CD8-positive, alpha-beta memory T cell (primary cell): ENCODE data around the gene HSPA14. TPM values are rescaled to one million over a fixed set of nuclear protein-coding genes. Genes with fewer than 3 reads are reported as not detected.
A peak's percentile ranks its signal among the peaks of the same experiment; 100 is the strongest.
"Not testable (repeated sequence)": the region's sequence is repeated elsewhere in the genome, so short reads cannot be mapped to it uniquely, and the experiment has no call there.

Experiments used
- CTCF ChIA-PET: fragments of 350-600 bp; sonication (Branson Sonifier 250); formaldehyde crosslinking; loops from one replicate; lab custom pipeline; 2021; ENCODE audit warnings: antibody characterized with exemption; lab: Charles Lee
- POLR2A ChIA-PET: fragments of 350-600 bp; sonication (Branson Sonifier 250); formaldehyde crosslinking; loops from one replicate; lab custom pipeline; 2021; ENCODE audit warnings: antibody characterized with exemption; lab: Charles Lee
- DNase-seq, 5 donors: peaks; one replicate each; pipeline versions ENCODE4 v3.0.0 to v3.0.0-alpha.2; 2020 to 2022; ENCODE audit warnings: mixed read lengths in 1 of 5
- H3K27ac ChIP-seq: one replicate; pipeline ENCODE4 v1.7.0; 2013; ENCODE audit warnings: low read depth, mild to moderate bottlenecking, low read length, moderate library complexity
- H3K27me3 ChIP-seq: 2 replicates; pipeline ENCODE4 v1.7.0; 2013; ENCODE audit warnings: low read length, mild to moderate bottlenecking; ENCODE audit not compliant: insufficient read depth, poor library complexity, severe bottlenecking
- H3K36me3 ChIP-seq: 2 replicates; pipeline ENCODE4 v1.7.0; 2013; ENCODE audit warnings: mild to moderate bottlenecking, low read length, moderate library complexity; ENCODE audit not compliant: insufficient read depth
- H3K4me1 ChIP-seq: 2 replicates; pipeline ENCODE4 v1.7.0; 2013; ENCODE audit warnings: mild to moderate bottlenecking, low read length, moderate library complexity; ENCODE audit not compliant: insufficient read depth
- H3K4me3 ChIP-seq: 2 replicates; pipeline ENCODE4 v1.7.0; 2013; ENCODE audit warnings: mild to moderate bottlenecking, low read length
- H3K9me3 ChIP-seq: 2 replicates; pipeline ENCODE4 v1.7.0; 2013; ENCODE audit warnings: mild to moderate bottlenecking, low read length
- H3K27ac Mint-ChIP-seq, 8 donors: one replicate each; pipeline ENCODE4 v1.8.0; 2020 to 2021; ENCODE audit warnings: mixed read lengths in 8 of 8, mild to moderate bottlenecking in 6 of 8, inconsistent platforms in 3 of 8, moderate library complexity in 3 of 8
- H3K27me3 Mint-ChIP-seq, 2 donors: one replicate each; pipeline ENCODE4 v1.8.0; 2020 to 2021; ENCODE audit warnings: mixed read lengths in 2 of 2, mild to moderate bottlenecking in 1 of 2, moderate library complexity in 1 of 2
- H3K36me3 Mint-ChIP-seq, 3 donors: one replicate each; pipeline ENCODE4 v1.8.0; 2020 to 2021; ENCODE audit warnings: mixed read lengths in 3 of 3, inconsistent platforms in 1 of 3, mild to moderate bottlenecking in 1 of 3
- H3K4me1 Mint-ChIP-seq, 3 donors: one replicate each; pipeline ENCODE4 v1.8.0; 2020 to 2021; ENCODE audit warnings: mixed read lengths in 3 of 3, inconsistent platforms in 1 of 3, mild to moderate bottlenecking in 1 of 3
- H3K4me3 Mint-ChIP-seq, 7 donors: one replicate each; pipeline ENCODE4 v1.8.0; 2020 to 2021; ENCODE audit warnings: mixed read lengths in 7 of 7, mild to moderate bottlenecking in 6 of 7, moderate library complexity in 4 of 7, inconsistent platforms in 2 of 7
- H3K9me3 Mint-ChIP-seq, 5 donors: one replicate each; pipeline ENCODE4 v1.8.0; 2020 to 2022; ENCODE audit warnings: mixed read lengths in 5 of 5, mild to moderate bottlenecking in 3 of 5, moderate library complexity in 2 of 5, inconsistent platforms in 1 of 5
- polyA plus RNA-seq: library from polyadenylated mRNA; unstranded; fragments of 300-500 nt; fragmentation: Illumina TruSeq; gene quantifications from one replicate; pipeline ENCODE4 v1.2.3, GENCODE V29; 2021
- total RNA-seq, 2 experiments: library from RNA; stranded (reverse); gene quantifications; one replicate each; pipeline ENCODE4 v1.2.3, GENCODE V29; 2021

The HSPA14 gene
- total and polyA plus RNA-seq, 3 experiments from 2014 or later, result 20.0 to 45.5 (median 43.3) TPM

DNA sequence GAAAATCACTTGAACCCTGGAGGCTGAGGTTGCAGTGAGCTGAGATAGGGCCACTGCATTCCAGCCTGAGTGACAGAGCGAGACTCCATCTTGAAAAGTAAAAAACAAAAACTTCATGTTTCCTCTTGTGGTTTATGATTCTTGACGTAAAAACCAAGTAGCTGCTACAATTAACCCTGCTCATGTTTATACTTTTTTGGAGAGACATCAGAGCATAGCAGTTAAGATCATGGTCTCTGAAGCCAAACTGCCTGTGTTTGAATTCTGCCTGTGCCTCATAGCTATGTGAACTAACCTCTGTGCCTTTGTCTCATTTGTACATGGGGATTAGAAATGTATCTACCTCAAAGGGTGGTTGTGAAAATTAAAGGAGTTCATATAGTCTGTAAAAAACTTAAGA lies 67.8 kb downstream of the HSPA14 start:
- no peak overlapping the region for H3K27ac ChIP-seq
- H3K4me3 ChIP-seq, result no peak overlapping the region
- CTCF ChIA-PET, result no interaction called here
- Mint-ChIP-seq H3K4me1 (peaks cover 9 to 25% (median 23%) of the 10 kb centered on the region in 3 donors), H3K4me3 (no peak overlapping the region), H3K9me3 (no peaks in the 10 kb centered on the region), H3K27me3 (no peaks in the 10 kb centered on the region), H3K36me3 (peaks cover 20 to 35% (median 21%) of the 10 kb centered on the region in 3 donors), H3K27ac (peak overlapping the region in 5 of 8 donors; percentile 3 to 60 (median 31))
- peaks cover 23% of the 10 kb centered on the region for H3K36me3 ChIP-seq
- no peaks in the 10 kb centered on the region for H3K4me1 ChIP-seq
- POLR2A ChIA-PET, result no interaction called here
- no peaks in the 10 kb centered on the region for H3K27me3 ChIP-seq
- no peaks in the 10 kb centered on the region for H3K9me3 ChIP-seq
- DNase-seq, result peak in 2 of 5 donors; percentile 1 to 17

DNA sequence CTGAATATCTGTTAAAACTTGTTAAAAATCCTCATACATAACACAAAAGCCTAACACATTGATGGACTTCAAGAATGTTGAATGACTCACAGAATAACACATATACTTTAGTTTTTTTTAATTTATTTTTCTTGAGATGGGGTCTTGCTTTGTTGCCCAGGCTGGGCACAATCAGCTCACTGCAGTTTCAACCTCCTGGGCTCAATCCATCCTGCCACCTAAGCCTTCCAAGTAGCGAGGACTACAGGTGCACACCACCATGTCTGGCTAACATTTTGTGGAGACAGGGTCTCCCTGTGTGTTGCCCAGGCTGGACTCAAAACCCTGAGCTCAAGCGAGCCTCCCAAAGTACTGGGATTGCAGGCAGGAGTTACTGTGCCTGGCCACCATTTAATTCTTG lies 68.7 kb downstream of the HSPA14 start:
- H3K36me3 Mint-ChIP-seq, result peaks cover 22 to 44% (median 25%) of the 10 kb centered on the region in 3 donors
- H3K27ac Mint-ChIP-seq, result no peak overlapping the region
- no peaks in the 10 kb centered on the region for H3K27me3 Mint-ChIP-seq
- Histone ChIP-seq H3K36me3 (peaks cover 23% of the 10 kb centered on the region), H3K9me3 (no peaks in the 10 kb centered on the region), H3K4me3 (no peak overlapping the region), H3K27ac (no peak overlapping the region), H3K27me3 (no peaks in the 10 kb centered on the region), H3K4me1 (no peaks in the 10 kb centered on the region)
- H3K9me3 Mint-ChIP-seq, result no peaks in the 10 kb centered on the region
- peaks cover 9 to 32% (median 23%) of the 10 kb centered on the region in 3 donors for H3K4me1 Mint-ChIP-seq
- CTCF ChIA-PET, result no interaction called here
- POLR2A ChIA-PET, result no interaction called here
- DNase-seq, result no peak
- no peak overlapping the region for H3K4me3 Mint-ChIP-seq

DNA sequence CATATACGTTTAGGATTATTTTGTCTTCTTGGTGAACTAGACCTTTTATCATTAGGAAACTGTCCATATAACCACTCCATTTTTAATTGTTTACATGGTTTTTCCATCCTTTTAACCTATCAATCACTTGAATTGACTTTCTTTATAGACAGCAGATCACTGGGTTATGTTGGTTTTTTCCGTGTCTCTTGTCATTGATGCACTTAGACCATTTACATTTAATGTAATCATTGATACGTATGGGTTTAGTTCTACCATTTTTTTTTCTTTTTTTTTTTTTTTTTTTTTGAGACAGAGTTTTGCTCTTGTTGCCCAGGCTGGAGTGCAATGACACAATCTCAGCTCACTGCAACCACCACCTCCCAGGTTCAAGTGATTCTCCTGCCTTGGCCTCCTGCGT lies 69.5 kb downstream of the HSPA14 start:
- H3K27ac Mint-ChIP-seq, DNase-seq, H3K27me3 ChIP-seq, POLR2A ChIA-PET, H3K4me3 ChIP-seq, CTCF ChIA-PET, H3K4me3 Mint-ChIP-seq, H3K4me1 ChIP-seq, H3K9me3 Mint-ChIP-seq, H3K27ac ChIP-seq, H3K27me3 Mint-ChIP-seq, H3K9me3 ChIP-seq: not testable (repeated sequence)
- peaks cover 24 to 52% (median 25%) of the 10 kb centered on the region in 3 donors for H3K36me3 Mint-ChIP-seq
- H3K36me3 ChIP-seq, result peaks cover 23% of the 10 kb centered on the region
- H3K4me1 Mint-ChIP-seq, result peaks cover 9 to 32% (median 23%) of the 10 kb centered on the region in 3 donors

DNA sequence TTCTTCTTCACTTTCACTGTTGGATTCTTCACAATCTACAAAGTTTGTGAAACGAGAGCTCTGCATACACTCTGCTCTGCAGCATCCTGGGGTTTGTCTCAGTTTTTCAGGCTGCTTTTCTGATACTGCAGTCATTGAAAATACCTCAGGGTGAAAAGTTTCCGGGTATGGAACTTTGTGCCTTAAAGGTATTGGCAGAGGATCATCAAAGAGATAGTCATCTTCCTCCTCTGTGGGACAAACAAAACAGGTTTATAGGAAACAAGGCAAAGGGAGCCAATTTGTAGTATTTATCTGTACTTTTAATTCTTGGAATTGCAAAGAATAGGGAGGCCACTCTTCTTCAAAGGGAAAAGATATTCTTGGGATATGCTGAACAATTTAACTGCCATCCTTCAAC lies 71.0 kb downstream of the HSPA14 start:
- peaks cover 11 to 38% (median 26%) of the 10 kb centered on the region in 3 donors for H3K4me1 Mint-ChIP-seq
- Histone ChIP-seq H3K4me1 (no peaks in the 10 kb centered on the region), H3K4me3 (no peak overlapping the region), H3K27ac (no peak overlapping the region), H3K27me3 (no peaks in the 10 kb centered on the region), H3K9me3 (no peaks in the 10 kb centered on the region), H3K36me3 (peaks cover 33% of the 10 kb centered on the region)
- no peak overlapping the region for H3K4me3 Mint-ChIP-seq
- POLR2A ChIA-PET, result no interaction called here
- CTCF ChIA-PET, result no interaction called here
- no peaks in the 10 kb centered on the region for H3K27me3 Mint-ChIP-seq
- H3K27ac Mint-ChIP-seq, result peak overlapping the region in 2 of 8 donors; percentile 8 to 37
- H3K36me3 Mint-ChIP-seq, result peaks cover 29 to 64% (median 31%) of the 10 kb centered on the region in 3 donors
- H3K9me3 Mint-ChIP-seq, result no peaks in the 10 kb centered on the region
- no peak for DNase-seq

- H3K4me1 Mint-ChIP-seq, result peaks cover 12 to 37% (median 23%) of the 10 kb centered on the region in 3 donors
- Histone ChIP-seq H3K9me3 (no peaks in the 10 kb centered on the region), H3K4me1 (no peaks in the 10 kb centered on the region), H3K27me3 (no peaks in the 10 kb centered on the region), H3K36me3 (peaks cover 38% of the 10 kb centered on the region), H3K4me3 (no peak overlapping the region), H3K27ac (no peak overlapping the region)
- H3K36me3 Mint-ChIP-seq, result peaks cover 38 to 81% (median 40%) of the 10 kb centered on the region in 3 donors
- ChIA-PET POLR2A (no interaction called here), CTCF (no interaction called here)
- H3K27ac Mint-ChIP-seq, result peak overlapping the region in 4 of 8 donors; percentile 2 to 71 (median 34)
- no peaks in the 10 kb centered on the region for H3K27me3 Mint-ChIP-seq
- H3K4me3 Mint-ChIP-seq, result no peak overlapping the region
- H3K9me3 Mint-ChIP-seq, result peaks cover 0 to 2% (median 0%) of the 10 kb centered on the region in 5 donors
- no peak for DNase-seq
These were observed 72.8 kb downstream of the HSPA14 start for GRCh38 chr10:14910953-14911352.

- peaks cover 4% of the 10 kb centered on the region for H3K9me3 ChIP-seq
- ChIA-PET CTCF (no interaction called here), POLR2A (no interaction called here)
- Mint-ChIP-seq H3K4me3 (no peak overlapping the region), H3K4me1 (peaks cover 12 to 36% (median 20%) of the 10 kb centered on the region in 3 donors), H3K9me3 (peaks cover 0 to 6% (median 3%) of the 10 kb centered on the region in 5 donors), H3K27ac (no peak overlapping the region), H3K36me3 (peaks cover 43 to 89% (median 49%) of the 10 kb centered on the region in 3 donors), H3K27me3 (no peaks in the 10 kb centered on the region)
- no peaks in the 10 kb centered on the region for H3K4me1 ChIP-seq
- peaks cover 38% of the 10 kb centered on the region for H3K36me3 ChIP-seq
- no peaks in the 10 kb centered on the region for H3K27me3 ChIP-seq
- H3K4me3 ChIP-seq, result no peak overlapping the region
- no peak for DNase-seq
- H3K27ac ChIP-seq, result no peak overlapping the region
These were observed 73.7 kb downstream of the HSPA14 start for GRCh38 chr10:14911801-14912200.

GRCh38 chr10:14916600-14916999 lies 78.5 kb downstream of the HSPA14 start:
- Mint-ChIP-seq H3K4me1 (peaks cover 14 to 25% (median 17%) of the 10 kb centered on the region in 3 donors), H3K9me3 (peaks cover 8 to 20% (median 13%) of the 10 kb centered on the region in 5 donors), H3K36me3 (peaks cover 55 to 94% (median 70%) of the 10 kb centered on the region in 3 donors), H3K27me3 (no peaks in the 10 kb centered on the region), H3K27ac (peak overlapping the region in 2 of 8 donors; percentile 17 to 26), H3K4me3 (no peak overlapping the region)
- DNase-seq, result no peak
- Histone ChIP-seq H3K36me3 (peaks cover 50% of the 10 kb centered on the region), H3K27ac (no peak overlapping the region), H3K9me3 (peaks cover 13% of the 10 kb centered on the region), H3K27me3 (no peaks in the 10 kb centered on the region), H3K4me1 (no peaks in the 10 kb centered on the region), H3K4me3 (no peak overlapping the region)
- ChIA-PET POLR2A (no interaction called here), CTCF (no interaction called here)

DNA sequence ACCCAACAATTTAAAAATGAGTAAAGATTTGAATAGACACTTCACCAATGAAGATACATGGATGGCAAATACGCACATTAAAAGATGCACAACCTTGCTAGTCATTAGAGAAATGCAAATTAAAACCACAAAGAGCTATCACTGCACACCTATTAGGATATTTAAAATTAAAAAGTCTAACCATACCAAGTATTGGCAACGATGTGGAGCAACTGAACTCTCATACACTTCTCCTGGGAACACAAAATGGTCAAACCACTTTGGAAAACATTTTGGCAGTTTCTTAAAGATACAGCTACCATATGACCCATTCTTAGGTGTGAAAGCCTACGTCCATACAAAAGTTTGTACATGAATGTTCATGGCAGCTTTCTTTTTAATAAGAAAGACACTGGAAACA lies 79.7 kb downstream of the HSPA14 start:
- no peak for DNase-seq
- Mint-ChIP-seq H3K9me3 (peaks cover 8 to 20% (median 13%) of the 10 kb centered on the region in 5 donors), H3K27me3 (no peaks in the 10 kb centered on the region), H3K27ac (no peak overlapping the region), H3K4me1 (peaks cover 14 to 24% (median 17%) of the 10 kb centered on the region in 3 donors), H3K36me3 (peaks cover 62 to 95% (median 76%) of the 10 kb centered on the region in 3 donors), H3K4me3 (peak overlapping the region in 1 of 7 donors; percentile 48)
- no peaks in the 10 kb centered on the region for H3K27me3 ChIP-seq
- H3K27ac ChIP-seq, result no peak overlapping the region
- POLR2A ChIA-PET, result no interaction called here
- H3K4me1 ChIP-seq, result no peaks in the 10 kb centered on the region
- no peak overlapping the region for H3K4me3 ChIP-seq
- peaks cover 56% of the 10 kb centered on the region for H3K36me3 ChIP-seq
- peaks cover 13% of the 10 kb centered on the region for H3K9me3 ChIP-seq
- CTCF ChIA-PET, result no interaction called here
